GM13976 (cell line): ENCODE results near the gene TP53I3.

Source experiments
- DNase-seq: peaks from one replicate; pipeline ENCODE4 v3.0.0; 2012; ENCODE audit warnings: low spot score
- in situ Hi-C: fragments of 300-500 bp; cut with MboI; formaldehyde crosslinking; loops from one replicate; pipeline ENCODE4 v1.12.0; 2022; ENCODE audit warnings: low sequenced_read_pairs, mixed read lengths, inconsistent platforms; ENCODE audit not compliant: unreplicated experiment
- TF ChIP-seq, protein P1 (sequence below): IDR thresholded peaks from 2 replicates; pipeline ENCODE4 v1.5.1; 2012; ENCODE audit warnings: borderline replicate concordance, mild to moderate bottlenecking; ENCODE audit not compliant: insufficient read depth; ENCODE audit errors: extremely low read depth, missing control alignments, control extremely low read depth

Gene TP53I3, protein sequence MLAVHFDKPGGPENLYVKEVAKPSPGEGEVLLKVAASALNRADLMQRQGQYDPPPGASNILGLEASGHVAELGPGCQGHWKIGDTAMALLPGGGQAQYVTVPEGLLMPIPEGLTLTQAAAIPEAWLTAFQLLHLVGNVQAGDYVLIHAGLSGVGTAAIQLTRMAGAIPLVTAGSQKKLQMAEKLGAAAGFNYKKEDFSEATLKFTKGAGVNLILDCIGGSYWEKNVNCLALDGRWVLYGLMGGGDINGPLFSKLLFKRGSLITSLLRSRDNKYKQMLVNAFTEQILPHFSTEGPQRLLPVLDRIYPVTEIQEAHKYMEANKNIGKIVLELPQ

DNA sequence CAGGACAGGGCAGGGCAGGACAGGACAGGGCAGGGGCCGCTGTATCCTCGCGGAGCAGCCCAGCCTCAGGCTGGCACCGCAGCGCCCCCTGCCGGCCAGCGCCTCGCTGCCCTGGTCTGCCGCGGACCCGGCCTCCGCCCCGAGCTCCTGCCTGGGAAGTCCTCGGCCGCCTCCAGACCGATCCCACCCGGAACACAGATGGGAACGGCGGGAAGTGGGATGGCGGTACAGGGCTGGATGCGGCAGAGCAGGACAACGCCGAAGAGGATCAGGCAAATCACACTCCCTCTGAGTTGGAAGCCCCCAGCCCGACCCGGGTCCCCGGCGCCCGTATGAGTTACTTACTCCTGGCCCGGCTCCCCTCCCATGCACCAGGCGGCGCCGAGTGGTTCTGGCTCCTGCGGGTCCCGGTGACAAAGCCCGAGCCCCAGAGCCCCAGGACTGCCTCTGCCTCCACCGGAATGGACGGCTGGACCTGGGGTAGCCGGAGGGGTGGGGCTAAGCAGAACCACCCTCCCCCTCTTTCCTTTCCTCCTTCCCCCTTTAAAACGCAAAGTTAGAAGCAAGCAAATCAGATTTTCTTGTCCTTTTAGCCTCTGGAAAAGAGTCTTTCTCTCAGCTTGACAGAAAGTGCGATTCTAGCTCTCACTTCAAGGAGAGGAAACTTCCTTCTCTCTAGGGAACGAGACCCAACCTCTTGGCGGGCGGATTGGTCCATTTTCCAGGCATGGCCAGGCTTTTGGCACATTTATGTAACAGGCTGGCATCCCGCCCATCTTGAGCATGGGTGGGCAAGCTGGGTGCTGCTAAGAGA lies at the start of gene TP53I3:
TP53I3 (minus strand) TSS at position 449 of the 814 bp plus-strand sequence. CDS start 508 bp downstream, outside the sequence.
- peak; percentile 92 for DNase-seq
- TF ChIP-seq, protein P1, sequence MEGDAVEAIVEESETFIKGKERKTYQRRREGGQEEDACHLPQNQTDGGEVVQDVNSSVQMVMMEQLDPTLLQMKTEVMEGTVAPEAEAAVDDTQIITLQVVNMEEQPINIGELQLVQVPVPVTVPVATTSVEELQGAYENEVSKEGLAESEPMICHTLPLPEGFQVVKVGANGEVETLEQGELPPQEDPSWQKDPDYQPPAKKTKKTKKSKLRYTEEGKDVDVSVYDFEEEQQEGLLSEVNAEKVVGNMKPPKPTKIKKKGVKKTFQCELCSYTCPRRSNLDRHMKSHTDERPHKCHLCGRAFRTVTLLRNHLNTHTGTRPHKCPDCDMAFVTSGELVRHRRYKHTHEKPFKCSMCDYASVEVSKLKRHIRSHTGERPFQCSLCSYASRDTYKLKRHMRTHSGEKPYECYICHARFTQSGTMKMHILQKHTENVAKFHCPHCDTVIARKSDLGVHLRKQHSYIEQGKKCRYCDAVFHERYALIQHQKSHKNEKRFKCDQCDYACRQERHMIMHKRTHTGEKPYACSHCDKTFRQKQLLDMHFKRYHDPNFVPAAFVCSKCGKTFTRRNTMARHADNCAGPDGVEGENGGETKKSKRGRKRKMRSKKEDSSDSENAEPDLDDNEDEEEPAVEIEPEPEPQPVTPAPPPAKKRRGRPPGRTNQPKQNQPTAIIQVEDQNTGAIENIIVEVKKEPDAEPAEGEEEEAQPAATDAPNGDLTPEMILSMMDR, result peak; percentile 97
- in situ Hi-C loops, result no loop called here

DNA sequence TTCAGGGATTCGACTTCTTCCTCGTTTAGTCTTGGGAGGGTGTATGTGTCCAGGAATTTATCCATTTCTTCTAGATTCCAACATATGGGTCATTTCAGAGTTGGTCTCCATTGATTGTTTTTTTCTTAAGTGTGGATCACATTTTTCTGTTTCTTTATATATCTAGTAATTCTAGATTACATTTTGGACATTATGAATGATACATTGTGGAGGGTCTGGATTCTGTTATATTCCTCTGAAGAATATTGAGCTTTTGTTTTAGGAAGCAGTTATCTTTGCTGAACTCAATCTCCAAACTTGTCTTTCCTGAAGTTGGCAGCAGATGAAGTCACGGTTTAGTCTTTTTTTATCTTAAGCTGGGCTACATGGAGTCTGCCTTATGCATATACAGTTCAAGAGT lies 47.9 kb upstream of the TP53I3 start:
- TF ChIP-seq, protein P1, result no peak
- in situ Hi-C loops, result no loop called here
- DNase-seq, result no peak

DNA sequence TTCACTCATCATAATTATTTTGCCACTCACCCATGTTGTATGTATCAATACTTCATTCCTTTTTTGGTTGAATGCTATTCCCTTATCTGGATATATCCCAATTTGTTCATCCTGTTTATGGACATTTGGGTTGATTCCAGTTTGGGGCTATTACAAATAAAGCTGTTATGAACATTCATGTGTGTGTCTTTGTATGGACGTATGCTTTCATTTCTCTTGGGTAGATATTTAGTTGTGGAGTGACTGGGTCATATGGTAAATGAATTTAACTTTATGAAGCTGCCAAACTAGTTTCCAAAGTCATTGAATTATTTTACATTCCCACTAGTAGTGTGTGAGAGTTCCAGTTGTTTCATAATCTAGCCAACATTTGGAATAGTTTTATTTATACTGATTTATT lies 41.3 kb upstream of the TP53I3 start:
- TF ChIP-seq, protein P1, result no peak
- DNase-seq, result no peak
- in situ Hi-C loops, result no loop called here

DNA sequence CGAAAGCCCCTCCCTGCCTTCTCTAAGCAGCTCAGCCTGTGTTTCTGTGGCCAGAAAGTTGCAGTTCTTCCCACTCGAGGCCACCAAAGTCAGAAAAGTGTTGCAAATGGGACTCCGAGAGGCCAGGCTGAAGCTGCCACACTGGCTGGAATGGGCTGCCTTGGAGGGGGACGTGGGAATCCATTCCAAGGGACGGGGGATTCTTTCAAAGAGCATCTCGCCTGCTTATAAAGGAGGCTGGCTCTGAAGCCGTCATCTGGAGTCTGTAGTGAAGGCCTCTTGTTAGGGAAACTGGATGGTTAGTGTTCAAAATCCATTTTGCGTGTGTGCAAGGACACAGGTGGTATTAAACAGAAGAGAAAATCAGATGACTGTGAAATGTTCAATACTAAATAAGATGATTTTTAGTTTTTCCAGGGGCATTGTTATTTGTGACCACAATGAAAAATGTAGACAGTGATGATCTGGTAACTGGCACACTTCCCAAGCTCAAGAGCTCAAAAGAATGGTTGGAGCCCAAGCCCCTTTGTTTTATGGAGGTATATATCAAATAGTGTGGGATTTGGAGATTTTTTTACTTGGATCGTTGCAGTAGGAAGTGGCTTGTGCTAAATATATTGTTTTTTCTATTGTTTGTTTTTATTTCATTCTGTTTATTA lies 39.4 kb upstream of the TP53I3 start:
- no peak for DNase-seq
- in situ Hi-C loops, result loop anchor here (25.0 kb wide), 1 partner anchor 263 kb away; no protein-coding TSS in a partner anchor
- TF ChIP-seq, protein P1, result no peak

DNA sequence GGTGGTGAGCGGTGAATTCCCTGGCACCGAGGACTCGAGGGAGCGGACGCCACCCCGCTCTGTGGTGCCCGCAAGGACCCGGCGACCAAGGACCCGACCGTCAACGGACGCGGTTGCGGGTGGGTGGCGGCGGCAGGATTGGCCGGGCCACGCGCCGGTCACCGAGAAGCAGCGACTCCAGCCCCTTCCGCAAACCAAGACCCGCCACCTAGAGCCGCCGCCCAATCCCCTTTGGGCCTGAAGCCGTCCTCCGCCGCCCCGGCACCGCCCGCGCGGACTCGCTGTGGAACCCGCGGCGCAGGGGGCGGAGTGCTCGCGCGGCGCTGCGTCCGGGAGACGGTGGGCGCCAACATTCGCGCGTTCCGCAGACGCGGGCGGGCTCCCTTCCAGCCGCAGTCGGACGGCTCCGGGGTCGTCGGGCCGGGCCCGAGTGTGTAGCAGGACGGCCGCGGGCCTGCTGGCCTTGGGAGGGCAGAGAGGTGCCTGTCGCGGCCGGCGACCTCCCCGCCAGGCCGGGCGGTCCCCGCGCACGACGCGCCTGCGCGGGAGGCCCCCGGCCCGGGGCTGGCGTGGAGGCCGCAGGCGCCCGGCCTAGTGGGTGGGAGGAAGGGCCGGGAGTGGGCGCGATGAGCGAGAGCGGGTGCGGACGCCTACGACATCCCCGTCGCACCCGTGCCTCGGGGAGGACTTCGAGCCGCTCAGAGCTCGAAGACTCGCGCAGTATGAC lies 38.7 kb upstream of the TP53I3 start, which contains the start of the genes FAM228B and PFN4:
FAM228B (plus strand) TSS at position 275 of the 727 bp plus-strand sequence. CDS start 893 bp downstream, outside the sequence.
PFN4 (minus strand) TSS at position 140 of the 727 bp plus-strand sequence. CDS start 799 bp downstream, outside the sequence.
- TF ChIP-seq, protein P1, result no peak
- peak; percentile 95 for DNase-seq
- in situ Hi-C loops, result loop anchor here (25.0 kb wide), 1 partner anchor 264 kb away; no protein-coding TSS in a partner anchor
